Activated T-cell treated with anti-CD3 and anti-CD28 coated beads, Interleukin-2, amount 50 U/mL, for 1 hour (primary cell): ENCODE data around the gene GLIS1.
A peak's percentile ranks its signal among the peaks of the same experiment; 100 is the strongest.

Source experiments
- DNase-seq: peaks from one replicate; pipeline ENCODE4 v3.0.0-alpha.2; 2020

The GLIS1 gene

DNA sequence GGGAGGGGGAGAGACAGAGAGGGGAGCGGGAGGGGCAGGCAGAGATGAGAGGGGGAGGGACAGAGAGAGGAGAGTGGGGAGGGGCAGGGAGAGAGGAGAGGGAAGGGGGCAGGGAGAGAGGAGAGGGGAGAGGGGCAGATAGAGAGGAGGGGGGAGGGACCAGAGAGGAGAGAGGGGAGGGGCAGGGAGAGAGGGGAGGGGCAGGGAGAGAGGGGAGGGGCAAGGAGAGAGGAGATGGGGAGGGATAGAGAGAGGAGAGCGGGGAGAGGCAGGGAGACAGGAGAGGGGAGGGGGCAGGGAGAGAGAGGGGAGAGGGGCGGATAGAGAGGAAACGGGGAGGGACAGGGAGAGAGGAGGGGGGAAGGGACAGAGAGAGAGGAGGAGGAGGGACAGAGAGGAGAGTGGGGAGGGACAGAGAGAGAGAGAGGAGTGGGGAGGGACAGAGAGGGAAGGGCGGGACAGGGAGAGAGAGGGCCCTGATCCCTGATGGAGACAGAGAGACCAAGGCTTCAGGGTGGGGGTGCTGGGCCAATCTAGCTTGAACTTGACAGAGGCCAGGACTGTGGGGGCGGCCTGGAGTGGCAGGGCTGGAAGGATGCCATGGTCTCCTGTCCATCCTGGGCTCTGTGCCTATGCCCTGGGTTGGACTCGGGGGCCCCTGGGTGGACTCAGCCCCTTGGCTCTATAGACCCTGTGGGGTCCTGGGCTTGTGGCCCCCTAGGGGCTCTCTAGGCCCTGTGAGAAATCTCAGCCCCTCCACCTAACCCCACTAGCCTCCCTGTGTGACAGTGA lies 236.1 kb downstream of the GLIS1 start:
- no peak for DNase-seq

DNA sequence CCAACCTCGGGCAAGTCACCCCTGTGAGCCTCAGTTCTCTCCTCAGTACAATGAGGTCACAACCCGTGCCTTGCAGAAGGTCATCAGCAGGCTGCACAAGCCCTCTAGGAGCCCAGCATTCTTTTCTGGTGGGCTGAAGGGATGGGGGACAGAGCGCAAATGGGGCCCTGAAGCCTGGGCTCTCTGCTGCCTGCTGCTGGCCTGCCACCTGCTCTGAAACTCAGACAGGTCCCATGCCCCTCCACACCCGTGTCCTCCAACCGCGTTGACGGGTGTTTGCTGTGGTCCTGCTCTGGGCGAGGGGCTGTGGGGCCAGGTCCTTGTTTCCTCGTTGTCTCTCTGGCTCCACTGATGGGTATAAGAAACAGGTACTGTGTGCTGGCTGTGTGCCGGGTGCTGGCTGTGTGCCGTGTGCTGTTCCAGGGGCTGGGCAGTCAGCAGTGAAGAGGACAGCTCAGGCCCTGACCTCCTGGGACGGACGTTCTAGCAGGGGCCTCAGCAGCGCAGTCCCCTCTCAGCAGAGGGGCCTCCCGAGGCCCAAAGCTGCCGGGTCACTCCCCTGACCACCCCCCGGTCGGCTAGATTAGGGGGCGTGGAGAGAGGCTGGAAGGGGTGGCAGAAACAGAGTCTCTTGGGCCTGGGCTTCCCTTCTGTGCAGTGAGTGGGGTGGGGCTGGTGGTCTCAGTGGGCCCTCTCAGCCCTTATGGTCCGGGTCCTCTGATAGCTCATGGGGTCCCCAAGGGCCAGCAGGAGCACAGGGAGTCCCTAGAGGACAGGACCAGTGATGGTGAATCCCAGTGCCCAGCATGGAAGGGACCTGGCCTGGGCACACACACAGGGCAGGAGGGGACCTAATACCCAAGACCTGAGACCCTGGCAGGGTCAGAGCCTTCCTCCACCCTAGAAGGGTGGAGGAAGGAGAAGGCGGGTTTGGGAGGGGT lies 237.6 kb downstream of the GLIS1 start:
- DNase-seq, result no peak

DNA sequence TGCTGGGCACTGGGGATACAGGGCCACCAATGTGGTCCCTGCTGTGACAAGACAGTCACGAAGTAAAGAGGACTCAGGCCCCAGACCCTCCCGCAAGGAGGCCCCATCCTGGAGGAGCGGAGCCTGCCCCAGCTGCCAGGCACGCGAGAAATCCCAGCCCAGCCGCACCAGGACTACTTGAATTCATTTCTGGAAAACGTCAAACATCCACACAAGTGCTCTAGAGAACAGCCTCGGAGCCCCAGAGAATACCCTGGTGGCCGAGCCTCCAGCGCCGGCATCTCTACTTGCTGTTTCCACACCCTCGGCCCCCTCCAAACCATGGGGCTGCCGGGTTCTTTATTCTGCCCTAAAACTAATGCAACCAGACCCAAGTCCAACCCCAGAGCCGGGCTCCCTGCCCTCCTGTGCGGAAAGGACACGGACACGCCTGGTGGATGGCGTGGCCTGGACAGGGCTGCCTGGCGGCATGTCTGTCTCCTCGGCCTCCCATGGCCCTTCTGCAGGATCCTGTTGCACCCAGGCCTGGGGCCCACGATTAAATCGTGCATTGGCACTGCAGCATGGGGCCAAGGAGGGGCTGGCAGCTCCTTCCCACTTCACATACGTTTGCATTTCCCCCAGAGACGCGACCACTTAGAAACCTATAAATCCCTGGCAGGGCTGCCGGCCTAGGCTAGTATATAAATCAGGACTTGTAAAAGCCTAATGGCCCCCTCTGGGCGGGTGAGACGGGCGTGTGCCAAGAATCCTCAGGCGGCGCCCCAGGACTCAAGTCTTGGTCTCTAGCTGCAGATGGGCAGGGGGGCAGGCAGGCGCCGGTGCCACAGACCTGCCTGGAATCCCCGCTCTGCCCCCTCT lies 238.5 kb downstream of the GLIS1 start:
- no peak for DNase-seq

GRCh38 chr1:53499257-53500203 lies 239.4 kb downstream of the GLIS1 start:
- DNase-seq, result no peak

DNA sequence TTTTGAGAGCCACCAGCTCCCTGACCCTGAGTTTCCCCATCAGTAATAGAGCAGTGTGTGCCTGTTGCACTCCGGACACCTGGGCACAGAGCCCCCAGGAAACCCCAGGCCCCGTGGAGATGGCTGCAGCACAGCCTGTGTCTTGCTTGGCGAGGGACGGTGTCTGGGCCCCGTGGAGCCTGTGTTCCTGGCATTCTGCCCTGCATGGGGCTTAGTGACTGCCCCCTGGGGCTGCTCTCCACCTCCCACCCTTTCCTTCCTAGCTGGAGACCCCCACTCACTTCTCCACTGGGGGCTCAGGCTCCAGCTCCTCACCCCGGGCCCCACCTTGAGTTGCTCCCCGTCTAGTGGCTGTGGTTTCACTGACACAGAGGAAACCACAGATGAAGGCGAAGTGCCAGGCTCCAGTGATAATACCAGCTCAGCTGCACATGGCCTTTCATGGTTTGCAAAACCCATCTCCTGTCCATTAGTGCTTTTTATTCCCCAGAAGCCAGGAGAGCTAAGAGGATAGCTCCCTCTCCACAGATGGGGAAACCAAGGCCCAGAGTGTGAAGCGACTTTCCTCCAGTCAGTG lies 240.3 kb downstream of the GLIS1 start:
- no peak for DNase-seq

DNA sequence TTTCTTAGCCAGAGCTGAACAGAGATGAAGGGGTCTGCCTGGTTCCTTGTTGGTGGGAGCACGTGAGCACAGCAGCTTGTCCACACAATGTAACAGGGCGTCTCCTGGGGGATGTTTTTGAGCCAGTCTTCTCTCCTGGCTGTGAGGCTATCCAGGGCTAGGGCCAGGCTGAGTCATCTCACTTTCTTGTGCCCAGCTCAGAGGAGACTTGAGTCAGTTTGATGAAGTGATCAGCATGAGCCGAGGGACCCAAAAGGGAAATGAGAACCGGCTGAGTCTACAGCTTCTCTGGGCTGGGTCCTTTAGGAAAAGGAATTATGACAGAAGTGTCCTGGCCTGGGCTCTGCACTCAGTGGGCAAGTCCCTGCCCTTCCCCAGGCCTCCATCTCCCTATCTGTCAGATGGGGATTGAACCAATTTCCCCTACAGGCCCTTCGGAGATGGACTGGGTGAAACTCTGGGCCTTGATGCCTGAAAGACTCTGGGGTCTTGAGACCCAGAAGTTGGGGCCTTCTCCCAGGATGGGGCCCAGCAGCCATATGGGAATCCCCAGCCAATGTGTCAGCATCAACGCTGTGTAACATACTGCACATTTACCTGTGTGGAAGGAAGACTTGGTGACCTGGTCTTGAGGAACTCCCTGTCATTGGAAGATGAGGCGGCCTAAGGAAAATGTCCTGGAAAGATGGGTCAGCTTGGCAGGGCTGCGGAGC lies 243.2 kb downstream of the GLIS1 start:
- DNase-seq, result no peak

GRCh38 chr1:53490351-53490750 lies 248.6 kb downstream of the GLIS1 start:
- DNase-seq, result no peak

- no peak for DNase-seq
These were observed 252.5 kb downstream of the GLIS1 start for GRCh38 chr1:53486395-53487026.

GRCh38 chr1:53485478-53486394 lies 253.2 kb downstream of the GLIS1 start:
- DNase-seq, result peak; percentile 64

GRCh38 chr1:53484705-53485477 lies 254.1 kb downstream of the GLIS1 start:
- DNase-seq, result no peak

- DNase-seq, result no peak
These were observed 255.3 kb downstream of the GLIS1 start for GRCh38 chr1:53483656-53484055.

DNA sequence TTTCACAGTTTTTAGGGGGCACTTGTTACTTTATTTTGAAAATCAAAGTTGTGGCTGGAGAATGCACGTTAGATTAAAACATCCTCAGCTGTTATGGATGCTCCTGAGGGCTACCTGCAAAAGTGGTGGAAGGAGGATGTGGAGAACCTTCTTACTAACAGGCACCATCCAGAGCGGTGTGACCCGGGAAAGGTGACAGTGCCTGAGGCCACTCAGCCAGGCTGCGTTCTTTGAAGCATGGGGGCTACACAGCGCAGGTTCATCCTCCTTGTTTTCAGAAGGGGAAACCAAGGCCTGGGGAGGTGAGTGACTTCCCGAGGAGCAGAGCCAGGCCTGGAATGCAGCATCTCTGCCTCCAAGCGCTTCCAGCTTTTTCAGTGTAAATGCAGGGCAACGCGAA lies 255.8 kb downstream of the GLIS1 start:
- no peak for DNase-seq

GRCh38 chr1:53482441-53483153 lies 256.4 kb downstream of the GLIS1 start:
- no peak for DNase-seq

GRCh38 chr1:53481456-53481855 lies 257.5 kb downstream of the GLIS1 start:
- DNase-seq, result no peak

DNA sequence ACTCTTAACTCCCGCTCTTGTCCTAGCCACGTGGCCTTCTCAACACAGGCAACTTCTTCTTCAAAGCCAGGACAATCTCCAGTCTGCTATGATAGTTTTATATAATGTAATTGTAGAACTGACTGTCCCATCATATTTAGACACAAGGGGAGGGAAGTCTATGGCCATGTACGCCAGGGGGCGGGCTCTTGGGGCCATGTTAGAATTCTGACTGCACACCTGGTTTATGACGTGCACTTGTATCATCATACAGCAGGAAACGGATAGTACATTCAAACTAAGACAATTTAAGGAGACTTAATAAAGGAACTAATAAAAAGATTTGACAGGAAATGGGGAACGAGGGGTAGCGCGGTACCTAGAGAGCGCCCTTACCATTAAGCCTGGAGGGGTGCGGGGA lies 258.3 kb downstream of the GLIS1 start:
- no peak for DNase-seq

DNA sequence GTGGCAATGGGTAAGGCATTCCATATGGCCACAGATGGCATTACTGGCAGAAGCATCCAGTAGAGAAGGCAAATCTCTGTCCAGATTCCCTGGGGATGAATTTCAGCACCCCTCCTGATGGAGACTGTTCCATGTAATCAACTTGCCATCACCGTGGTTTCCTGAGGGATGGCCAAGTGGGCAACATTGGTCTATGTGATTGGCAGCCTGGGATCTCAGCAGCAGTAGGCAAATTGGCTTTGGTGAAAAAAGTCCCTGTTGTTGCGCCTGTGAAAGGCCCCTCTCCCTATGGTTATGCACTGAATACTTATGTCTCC lies 260.5 kb downstream of the GLIS1 start:
- no peak for DNase-seq

- DNase-seq, result no peak
These were observed 261.1 kb downstream of the GLIS1 start for GRCh38 chr1:53477651-53478501.
